ENCODE data around the gene CEMIP. TPM values are rescaled to one million over a fixed set of nuclear protein-coding genes. Genes with fewer than 3 reads are reported as not detected.

CEMIP gene
- total RNA-seq, 4 donors from 2014 or later = 0.11 to 2.0 (median 0.98) TPM

GRCh38 chr15:80904998-80905397 is 125.8 kb downstream of the CEMIP start:
- Histone ChIP-seq H3K4me3 (replicated peaks in 1 of 3) (no peak overlapping the region), H3K27ac (no peak overlapping the region)
- TF ChIP-seq CTCF (IDR thresholded peaks at IDR 0.05) (no peak), POLR2A (IDR thresholded peaks at IDR 0.05) (no peak)

GRCh38 chr15:80906159-80906766 is 127.1 kb downstream of the CEMIP start:
- no peak for TF ChIP-seq CTCF (IDR thresholded peaks at IDR 0.05)
- TF ChIP-seq POLR2A (IDR thresholded peaks at IDR 0.05) = no peak
- DNase-seq = no peak
- H3K4me1 ChIP-seq = no peaks in the 10 kb centered on the region
- no peaks in the 10 kb centered on the region for H3K27me3 ChIP-seq
- 88 to 95% methylated on average over 11 of the region's 11 CpGs for WGBS, 2 donors
- H3K4me3 ChIP-seq (replicated peaks in 1 of 3) = no peak overlapping the region
- H3K27ac ChIP-seq = no peak overlapping the region
- no peaks in the 10 kb centered on the region for H3K9me3 ChIP-seq
- H3K36me3 ChIP-seq = peaks cover 5 to 11% of the 10 kb centered on the region in 2 donors
- intact Hi-C loops (cut with DNase I) = no loop called here

More at GRCh38 chr15:80904998-80905397, 125.8 kb downstream of the CEMIP start:
- Histone ChIP-seq H3K36me3 (peaks cover 5 to 11% of the 10 kb centered on the region in 2 donors), H3K4me1 (no peaks in the 10 kb centered on the region), H3K27me3 (no peaks in the 10 kb centered on the region), H3K9me3 (no peaks in the 10 kb centered on the region)
- WGBS, 2 donors = 77 to 81% methylated on average over 5 of the region's 5 CpGs
- intact Hi-C loops (cut with DNase I) = no loop called here
- no peak for DNase-seq

- WGBS, 2 donors = 93 to 100% methylated on average over 1 of the region's 1 CpG
- no peak overlapping the region for H3K27ac ChIP-seq
Measured at GRCh38 chr15:80911821-80912220, 132.7 kb downstream of the CEMIP start.

GRCh38 chr15:80912673-80913072 is 133.5 kb downstream of the CEMIP start:
- no peak for DNase-seq
- Histone ChIP-seq H3K27me3 (no peaks in the 10 kb centered on the region), H3K4me3 (replicated peaks in 1 of 3) (no peak overlapping the region), H3K9me3 (no peaks in the 10 kb centered on the region), H3K27ac (no peak overlapping the region), H3K36me3 (peaks cover 5 to 11% of the 10 kb centered on the region in 2 donors), H3K4me1 (no peaks in the 10 kb centered on the region)
- intact Hi-C loops (cut with DNase I) = no loop called here
- WGBS, 2 donors = 93 to 97% methylated on average over 6 of the region's 6 CpGs
- TF ChIP-seq CTCF (IDR thresholded peaks at IDR 0.05) (no peak), POLR2A (IDR thresholded peaks at IDR 0.05) (no peak)

More at GRCh38 chr15:80911821-80912220, 132.7 kb downstream of the CEMIP start:
- H3K27me3 ChIP-seq = no peaks in the 10 kb centered on the region
- TF ChIP-seq POLR2A (IDR thresholded peaks at IDR 0.05) (no peak), CTCF (IDR thresholded peaks at IDR 0.05) (no peak)
- DNase-seq = no peak
- H3K9me3 ChIP-seq = no peaks in the 10 kb centered on the region
- intact Hi-C loops (cut with DNase I) = no loop called here
- peaks cover 5 to 11% of the 10 kb centered on the region in 2 donors for H3K36me3 ChIP-seq
- H3K4me1 ChIP-seq = no peaks in the 10 kb centered on the region
- no peak overlapping the region for H3K4me3 ChIP-seq (replicated peaks in 1 of 3)

- WGBS, 2 donors = 77 to 83% methylated on average over 5 of the region's 5 CpGs
- Histone ChIP-seq H3K9me3 (no peaks in the 10 kb centered on the region), H3K4me3 (replicated peaks in 1 of 3) (no peak overlapping the region), H3K27me3 (no peaks in the 10 kb centered on the region), H3K36me3 (peaks cover under 1 to 10% of the 10 kb centered on the region in 2 donors), H3K27ac (no peak overlapping the region), H3K4me1 (no peaks in the 10 kb centered on the region)
- DNase-seq = no peak
- intact Hi-C loops (cut with DNase I) = no loop called here
- TF ChIP-seq POLR2A (IDR thresholded peaks at IDR 0.05) (no peak), CTCF (IDR thresholded peaks at IDR 0.05) (no peak)
Measured at GRCh38 chr15:80913541-80913940, 134.4 kb downstream of the CEMIP start.
